Hepatocyte (in vitro differentiated cells): ENCODE measurements around the gene BCL7C.

ENCODE experiments used
- CTCF ChIP-seq: fragments of 200-600 bp; sonication (generic); IDR thresholded peaks from 2 replicates; pipeline ENCODE4 v1.5.1; 2016; ENCODE audit warnings: antibody characterized with exemption, mild to moderate bottlenecking; ENCODE audit not compliant: poor library complexity
- EZH2 ChIP-seq: fragments of 200-600 bp; sonication (generic); IDR thresholded peaks from 2 replicates; pipeline ENCODE4 v1.6.1; 2016; ENCODE audit warnings: antibody characterized with exemption, mild to moderate bottlenecking, borderline replicate concordance
- EZH2phosphoT487 ChIP-seq: fragments of 200-600 bp; sonication (generic); IDR thresholded peaks from one replicate; pipeline ENCODE4 v1.6.1; 2018; ENCODE audit warnings: antibody characterized with exemption, mild to moderate bottlenecking, low read depth, moderate library complexity; ENCODE audit not compliant: unreplicated experiment, severe bottlenecking

- TF ChIP-seq CTCF = no peak
- TF ChIP-seq EZH2 = no peak
- no peak for TF ChIP-seq EZH2phosphoT487
Measured at GRCh38 chr16:30882429-30883310, 11.2 kb downstream of the BCL7C start.
